EL (cell line): ENCODE results near the gene GDI1.

ENCODE experiments used
- DNase-seq: peaks from one replicate; pipeline ENCODE4 v3.0.0-alpha.2; 2016

Gene GDI1

GRCh38 chrX:154464806-154465365 lies 27.9 kb downstream of the GDI1 start:
- DNase-seq, result no peak

- DNase-seq, result no peak
These were observed 28.6 kb downstream of the GDI1 start for GRCh38 chrX:154465601-154466000.

- no peak for DNase-seq
These were observed 29.1 kb downstream of the GDI1 start for GRCh38 chrX:154466036-154466435.

DNA sequence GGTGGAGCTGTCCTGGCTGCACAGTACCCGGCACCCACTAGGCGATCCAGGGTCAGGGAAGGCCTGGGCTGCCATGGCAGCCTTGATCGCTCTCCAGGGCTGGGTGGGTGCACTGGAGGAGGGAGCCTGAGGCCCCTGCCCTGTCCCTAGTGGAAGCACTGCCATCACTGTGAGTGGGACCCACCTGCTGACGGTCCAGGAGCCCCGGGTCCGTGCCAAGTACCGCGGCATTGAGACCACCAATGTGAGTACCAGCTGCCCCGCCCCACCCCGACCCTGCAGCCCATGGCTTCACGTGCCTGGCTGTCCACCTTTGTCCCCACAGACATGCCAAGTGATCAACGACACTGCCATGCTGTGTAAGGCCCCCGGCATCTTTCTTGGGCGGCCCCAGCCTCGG lies 30.0 kb downstream of the GDI1 start:
- no peak for DNase-seq

DNA sequence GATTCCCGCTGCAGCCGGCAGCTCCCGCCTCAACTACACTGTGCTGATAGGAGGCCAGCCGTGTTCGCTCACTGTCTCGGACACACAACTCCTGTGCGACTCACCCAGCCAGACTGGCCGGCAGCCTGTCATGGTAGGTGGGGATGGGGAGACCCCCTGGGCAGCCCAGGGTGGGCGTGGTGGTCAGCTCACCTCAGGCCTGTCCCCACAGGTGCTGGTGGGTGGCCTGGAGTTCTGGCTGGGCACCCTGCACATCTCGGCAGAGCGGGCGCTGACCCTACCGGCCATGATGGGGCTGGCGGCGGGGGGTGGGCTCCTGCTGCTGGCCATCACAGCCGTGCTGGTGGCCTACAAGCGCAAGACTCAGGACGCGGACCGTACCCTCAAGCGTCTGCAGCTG lies 30.6 kb downstream of the GDI1 start:
- DNase-seq, result no peak

GRCh38 chrX:154468217-154468616 lies 31.3 kb downstream of the GDI1 start:
- DNase-seq, result no peak

- DNase-seq, result no peak
These were observed 32.2 kb downstream of the GDI1 start for GRCh38 chrX:154469114-154469513.

DNA sequence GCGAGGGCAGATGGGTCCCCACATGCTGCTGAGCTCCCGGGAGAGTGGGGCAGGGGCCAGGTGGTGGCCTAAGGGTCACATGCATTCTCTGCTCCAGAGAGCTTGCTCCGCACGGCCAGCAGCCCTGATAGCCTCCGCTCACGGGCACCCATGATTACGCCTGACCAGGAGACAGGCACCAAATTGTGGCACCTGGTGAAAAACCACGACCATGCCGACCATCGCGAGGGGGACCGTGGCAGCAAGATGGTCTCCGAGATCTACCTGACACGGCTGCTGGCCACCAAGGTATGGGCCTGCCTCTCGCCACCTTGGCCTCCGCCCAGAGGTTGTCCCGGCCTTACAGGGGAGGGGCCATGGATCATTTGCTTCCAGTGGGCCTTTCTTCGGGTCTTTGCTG lies 32.9 kb downstream of the GDI1 start:
- DNase-seq, result no peak

DNA sequence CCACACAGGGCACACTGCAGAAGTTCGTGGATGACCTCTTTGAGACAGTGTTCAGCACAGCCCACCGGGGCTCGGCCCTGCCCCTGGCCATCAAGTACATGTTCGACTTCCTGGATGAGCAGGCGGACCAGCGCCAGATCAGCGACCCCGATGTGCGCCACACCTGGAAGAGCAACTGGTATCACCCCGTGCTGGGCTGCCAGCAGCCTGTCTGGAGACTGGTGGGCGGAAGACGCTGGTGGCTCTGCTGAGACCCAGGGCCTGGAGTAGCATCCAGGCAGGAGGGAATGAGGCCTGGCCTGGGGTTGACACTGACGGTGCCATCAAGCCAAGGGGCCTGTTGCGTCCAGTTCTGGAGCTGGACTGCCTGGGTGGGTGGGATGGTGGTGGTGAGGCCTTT lies 33.5 kb downstream of the GDI1 start:
- no peak for DNase-seq

DNA sequence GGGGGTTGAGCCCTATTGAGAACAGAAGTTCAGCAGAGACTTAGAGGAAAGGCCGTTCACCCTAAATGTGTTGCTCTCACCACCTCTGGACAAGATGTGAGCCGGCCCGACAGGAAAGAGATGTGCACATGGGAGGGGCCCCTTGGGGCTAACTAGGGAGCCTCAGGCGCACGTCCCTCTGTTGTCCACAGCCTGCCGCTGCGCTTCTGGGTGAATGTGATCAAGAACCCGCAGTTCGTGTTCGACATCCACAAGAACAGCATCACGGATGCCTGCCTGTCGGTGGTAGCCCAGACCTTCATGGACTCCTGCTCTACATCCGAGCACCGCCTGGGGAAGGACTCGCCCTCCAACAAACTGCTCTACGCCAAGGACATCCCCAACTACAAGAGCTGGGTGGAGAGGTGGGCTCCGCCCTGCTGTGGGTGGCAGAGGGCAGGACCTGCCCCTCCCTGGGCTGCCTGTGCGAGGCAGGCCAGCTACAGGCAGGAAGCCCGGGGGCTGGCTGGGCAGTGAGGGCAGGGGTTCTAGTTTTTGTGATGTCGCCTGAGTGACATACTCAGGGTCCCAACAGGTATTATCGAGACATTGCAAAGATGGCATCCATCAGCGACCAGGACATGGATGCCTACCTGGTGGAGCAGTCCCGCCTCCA lies 34.1 kb downstream of the GDI1 start:
- DNase-seq, result no peak

- no peak for DNase-seq
These were observed 35.1 kb downstream of the GDI1 start for GRCh38 chrX:154471839-154472684.

DNA sequence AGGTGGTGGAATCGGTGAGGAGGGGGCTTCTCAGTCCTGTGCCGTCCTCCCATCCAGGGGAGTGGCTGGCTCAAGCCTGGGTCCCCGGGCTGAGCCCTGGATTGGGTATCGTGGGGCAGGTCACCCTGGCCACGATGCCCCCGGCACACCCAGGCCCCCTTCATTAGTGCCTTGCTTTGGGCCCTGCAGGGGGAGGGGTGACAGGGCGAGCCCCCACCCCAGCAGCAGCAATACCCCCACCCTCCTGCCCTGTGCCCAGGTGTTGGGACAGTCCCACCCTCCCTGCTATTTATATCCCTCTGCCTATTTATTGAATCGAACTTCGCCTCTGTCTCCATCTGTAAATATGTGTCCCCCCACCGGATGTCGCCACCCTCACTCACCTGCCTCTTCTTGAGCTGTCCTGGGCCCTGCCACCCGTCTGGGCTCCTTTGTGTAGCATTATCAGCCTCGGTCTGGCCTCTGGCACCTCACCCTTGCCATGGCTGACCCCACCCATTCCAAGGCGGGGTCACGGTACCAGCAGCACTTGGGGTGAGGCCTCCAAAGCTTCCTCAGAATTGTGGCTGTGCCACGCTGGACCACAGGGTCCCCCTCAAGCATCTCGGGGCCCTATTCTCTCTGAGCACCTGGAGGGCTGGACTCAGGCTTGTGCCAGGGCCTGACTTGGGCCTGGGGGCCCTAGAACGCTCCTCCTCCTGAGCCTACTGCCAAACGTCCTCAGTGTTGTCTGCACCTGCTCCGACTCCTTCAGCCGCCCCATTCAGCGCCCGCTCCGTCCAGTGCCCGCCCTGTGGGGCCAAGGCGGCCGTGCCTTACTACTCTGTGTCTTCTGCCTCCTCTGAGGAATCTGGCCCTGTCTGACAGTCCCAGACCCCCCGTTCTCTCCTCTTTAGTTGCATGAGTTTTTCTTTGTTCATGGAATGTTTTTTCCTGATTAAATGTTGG lies 36.0 kb downstream of the GDI1 start:
- no peak for DNase-seq

- no peak for DNase-seq
These were observed 36.7 kb downstream of the GDI1 start for GRCh38 chrX:154473683-154474082.

GRCh38 chrX:154476821-154477220 lies 39.9 kb downstream of the GDI1 start:
- DNase-seq, result no peak

- DNase-seq, result no peak
These were observed 41.0 kb downstream of the GDI1 start for GRCh38 chrX:154477891-154478477.

DNA sequence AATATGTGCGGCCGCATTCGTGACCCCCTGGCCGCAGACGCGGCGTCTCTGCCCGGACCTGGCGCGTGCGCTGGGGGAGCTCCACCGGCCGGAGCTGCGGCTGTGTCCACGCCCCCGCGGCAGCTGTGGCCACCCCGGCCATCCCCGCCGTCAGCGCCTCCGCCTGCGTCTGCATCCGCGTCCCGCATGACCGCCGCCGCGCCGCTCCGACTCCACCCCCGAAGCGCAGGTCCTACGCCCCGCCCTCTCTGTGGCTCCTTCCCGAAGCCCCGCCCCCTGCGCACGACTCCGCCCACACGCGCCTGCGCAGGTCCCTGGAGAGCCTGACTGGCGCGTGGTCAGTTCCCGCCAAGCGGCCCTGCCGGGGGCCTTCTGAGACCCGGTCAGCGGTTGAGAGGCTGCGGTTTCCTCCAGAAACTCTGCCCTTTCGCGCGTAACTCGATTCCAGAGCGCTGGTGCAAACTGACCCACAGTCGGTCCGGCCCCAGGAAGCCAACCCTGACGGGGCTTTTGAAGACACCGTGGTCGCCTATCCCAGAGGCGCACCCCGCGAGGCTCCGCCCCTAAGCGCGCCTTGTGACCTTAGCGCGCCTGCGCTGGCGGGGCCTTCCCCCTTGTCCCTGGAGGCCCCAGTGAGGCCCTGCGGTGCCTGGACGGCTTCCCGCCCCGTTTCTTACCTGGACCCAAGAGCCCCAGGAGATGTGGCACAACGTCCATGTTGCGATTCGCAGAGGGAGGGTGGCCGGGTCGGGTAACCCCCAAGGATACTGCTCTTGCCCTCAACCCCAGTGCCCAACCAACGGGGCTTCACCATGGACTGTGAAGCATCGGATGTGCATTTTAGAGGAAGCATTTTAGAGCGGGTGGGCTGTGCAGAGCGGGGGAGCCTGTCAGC lies 42.0 kb downstream of the GDI1 start, which contains the start of gene LAGE3:
Gene LAGE3 (minus strand): TSS at position 554 of the 895 bp plus-strand sequence. CDS start 366 bp downstream, at position 188.
- peak; percentile 86 for DNase-seq

DNA sequence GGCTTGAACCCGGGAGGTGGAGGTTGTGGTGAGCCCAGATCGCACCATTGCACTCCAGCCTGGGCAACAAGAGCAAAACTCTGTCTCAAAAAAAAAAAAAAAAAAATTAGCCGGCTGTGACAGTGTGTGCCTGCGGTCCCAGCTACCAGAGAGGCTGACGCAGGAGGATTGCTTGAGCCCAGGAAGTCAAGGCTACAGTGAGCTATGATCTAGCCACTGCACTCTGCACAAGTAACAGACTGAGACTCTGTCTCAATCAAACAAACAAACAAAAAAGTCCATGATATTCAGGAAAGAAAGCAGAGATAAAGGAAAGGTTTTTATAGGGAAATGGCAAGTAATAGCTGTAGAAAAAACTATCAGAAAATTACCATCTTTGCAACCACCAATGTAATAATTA lies 44.2 kb downstream of the GDI1 start:
- DNase-seq, result no peak

- DNase-seq, result no peak
These were observed 45.1 kb downstream of the GDI1 start for GRCh38 chrX:154481911-154482601.

GRCh38 chrX:154482786-154483185 lies 45.8 kb downstream of the GDI1 start:
- DNase-seq, result no peak

- no peak for DNase-seq
These were observed 46.4 kb downstream of the GDI1 start for GRCh38 chrX:154483325-154483724.
